Measurements from ENCODE around the gene KLHDC10.

DNA sequence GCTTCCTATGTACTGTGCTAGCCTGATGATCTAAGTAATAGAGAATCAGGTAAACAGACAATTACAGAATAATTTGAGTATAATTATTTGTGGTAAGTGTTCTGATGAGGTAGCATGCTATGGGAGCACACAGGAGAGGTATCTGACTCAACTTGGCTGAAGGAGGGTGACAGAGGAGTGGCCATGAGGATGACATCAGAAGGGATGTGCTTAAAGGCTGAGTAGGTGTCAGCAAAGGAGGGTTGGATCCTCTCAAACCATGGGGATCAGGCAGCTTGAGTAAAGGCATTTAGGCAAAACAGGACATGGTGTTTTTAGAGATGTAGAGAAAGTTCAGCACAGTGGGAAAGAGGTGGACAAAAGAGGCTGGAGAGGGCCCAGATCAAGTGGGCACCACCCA, 29.0 kb downstream of the KLHDC10 start:
- TF ChIP-seq CTCF (IDR thresholded peaks at IDR 0.05; ENCODE audit: poor library complexity, severe bottlenecking) (no peak), REST (IDR thresholded peaks at IDR 0.05; ENCODE audit: borderline replicate concordance) (no peak), POLR2AphosphoS5 (IDR thresholded peaks at IDR 0.05) (no peak)
